Fibroblast of villous mesenchyme (primary cell): ENCODE results near the gene RB1. TPM values are rescaled to one million over a fixed set of nuclear protein-coding genes. Genes with fewer than 3 reads are reported as not detected.

Source experiments
- DNase-seq: peaks from one replicate; pipeline ENCODE4 v3.0.0-alpha.2; 2010; ENCODE audit warnings: low read depth
- H3K4me3 ChIP-seq: 2 replicates; pipeline ENCODE4 v1.5.1; 2011; ENCODE audit warnings: low read depth, mild to moderate bottlenecking, low read length
- CTCF ChIP-seq: IDR thresholded peaks from 2 replicates; pipeline ENCODE4 v1.5.1; 2012; ENCODE audit warnings: low read depth, mild to moderate bottlenecking, low read length; ENCODE audit not compliant: insufficient read depth
- total RNA-seq: library from RNA; depleted of rRNA; stranded (reverse); fragments of >200 nt; gene quantifications from 2 replicates; pipeline ENCODE4 v1.2.3, GENCODE V29; 2012

The RB1 gene
- total RNA-seq, 1 donor, result 50.5 TPM

DNA sequence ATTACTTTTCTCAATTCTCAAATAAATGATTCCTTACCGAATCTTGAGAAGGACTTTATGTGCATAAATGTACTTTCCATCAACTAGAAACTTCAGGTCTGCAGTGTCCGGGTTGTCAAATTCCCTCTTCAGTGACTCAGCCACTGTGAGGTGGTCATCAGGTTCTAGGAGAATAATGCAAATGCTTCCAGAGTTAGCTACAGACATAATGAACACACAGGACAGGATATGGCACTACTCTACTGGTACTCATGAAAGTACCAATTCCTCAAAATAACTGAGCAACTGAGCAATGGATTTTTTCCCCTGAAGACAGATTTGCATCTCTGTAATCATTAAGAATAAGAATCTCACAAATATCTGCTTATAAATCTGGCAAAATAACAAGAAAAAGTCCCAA lies 198.2 kb downstream of the RB1 start:
- TF ChIP-seq CTCF, result no peak
- H3K4me3 ChIP-seq, result no peak overlapping the region
- no peak for DNase-seq

DNA sequence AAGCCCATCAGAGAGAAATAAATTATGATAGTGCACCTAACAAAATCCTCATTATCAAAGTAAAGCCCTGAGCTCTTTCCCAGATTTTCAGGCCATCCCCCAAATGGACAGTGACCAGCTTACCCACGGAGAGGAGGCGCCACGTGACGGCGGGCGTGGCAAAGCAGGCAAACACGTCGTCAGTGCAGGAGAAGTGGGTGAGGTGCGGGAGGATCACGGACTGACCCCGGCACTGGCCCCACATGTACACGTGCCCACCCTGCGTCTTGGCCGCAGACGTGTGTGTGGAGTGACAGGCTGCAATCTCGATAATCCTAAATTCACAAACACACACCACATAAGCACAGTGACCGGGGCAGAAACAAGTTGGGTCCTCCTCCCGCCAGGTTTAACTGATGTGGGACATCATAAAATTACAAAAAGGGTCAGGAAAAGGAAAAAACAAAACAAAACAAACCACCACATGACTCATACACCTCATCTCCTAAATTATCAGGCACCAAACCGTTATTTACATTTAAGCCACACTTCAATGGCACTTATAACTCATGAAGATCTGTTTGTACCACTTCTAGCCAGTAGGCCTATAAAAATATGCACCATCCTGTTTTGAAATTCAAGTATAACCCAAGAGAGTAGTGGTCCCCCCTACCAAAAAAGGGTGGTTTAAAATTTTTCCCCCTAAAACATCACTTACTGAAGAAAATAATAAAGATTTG lies 199.2 kb downstream of the RB1 start:
- no peak for TF ChIP-seq CTCF

GRCh38 chr13:48504606-48505005 lies 201.1 kb downstream of the RB1 start:
- no peak for TF ChIP-seq CTCF
- H3K4me3 ChIP-seq, result no peak overlapping the region
- DNase-seq, result no peak

More for the DNA sequence above, 199.2 kb downstream of the RB1 start:
- no peak overlapping the region for H3K4me3 ChIP-seq
- DNase-seq, result no peak

DNA sequence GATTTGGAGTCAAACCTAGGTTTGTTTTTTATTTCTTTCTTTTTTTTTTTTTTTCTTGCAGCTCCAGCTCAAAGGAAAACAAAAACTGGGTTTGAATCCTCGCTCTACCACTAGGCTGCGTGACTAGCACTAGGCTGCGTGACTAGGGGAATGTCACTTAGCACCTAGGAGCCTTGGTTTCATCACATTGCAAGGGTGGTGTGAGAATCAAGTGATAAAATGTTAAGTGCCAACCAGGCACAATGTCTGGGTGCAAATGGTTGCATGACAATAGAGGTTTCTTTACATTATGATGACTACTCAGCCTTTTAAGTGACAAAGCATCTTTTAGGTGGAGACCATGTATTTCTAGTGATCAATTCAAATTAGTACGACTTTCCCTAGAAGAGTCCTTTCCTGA lies 201.5 kb downstream of the RB1 start:
- TF ChIP-seq CTCF, result no peak
- H3K4me3 ChIP-seq, result no peak overlapping the region
- DNase-seq, result no peak

DNA sequence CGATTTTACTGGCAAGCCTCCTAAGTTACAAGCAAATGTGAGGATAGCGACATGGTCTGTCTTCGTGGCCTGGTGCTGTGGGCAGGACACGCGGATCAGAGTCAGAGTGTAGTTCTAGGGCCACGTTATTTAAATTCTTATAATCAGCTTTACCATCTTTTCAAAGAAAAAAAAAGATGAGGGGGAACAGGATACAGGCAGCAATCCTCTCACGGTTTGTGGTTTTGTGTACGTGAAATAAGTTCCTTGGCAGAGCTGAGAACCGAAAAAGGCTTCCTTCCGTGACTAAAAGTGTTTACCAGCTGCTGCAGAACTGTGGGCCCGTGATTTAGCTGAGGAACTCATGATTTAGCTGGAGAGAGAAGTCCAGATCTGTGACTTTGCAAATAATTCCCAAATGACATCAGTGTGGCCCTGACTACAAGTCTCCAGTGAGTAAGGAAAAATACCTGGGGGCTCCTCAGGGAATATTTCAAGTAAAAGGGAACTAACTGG lies 202.1 kb downstream of the RB1 start:
- no peak for DNase-seq
- H3K4me3 ChIP-seq, result no peak overlapping the region
- TF ChIP-seq CTCF, result no peak

- DNase-seq, result no peak
- no peak for TF ChIP-seq CTCF
- H3K4me3 ChIP-seq, result no peak overlapping the region
Observed at GRCh38 chr13:48506092-48506701, 202.6 kb downstream of the RB1 start.
